CD4-positive, alpha-beta T cell treated with Interleukin-6 for 4 hours (primary cell): ENCODE results near the gene NUBPL.
"Not testable (repeated sequence)": the region's sequence is repeated elsewhere in the genome, so short reads cannot be mapped to it uniquely, and the experiment has no call there.

Experiments used
- DNase-seq: peaks from one replicate; pipeline ENCODE4 v3.0.0-alpha.2; 2020; ENCODE audit warnings: mixed read lengths

The NUBPL gene

GRCh38 chr14:31749275-31749674 is 188.1 kb downstream of the NUBPL start:
- no peak for DNase-seq

- not testable (repeated sequence) for DNase-seq
Observed at GRCh38 chr14:31751047-31751446, 189.8 kb downstream of the NUBPL start.

GRCh38 chr14:31752867-31753661 is 191.9 kb downstream of the NUBPL start:
- no peak for DNase-seq

- DNase-seq, result no peak
Observed at GRCh38 chr14:31758941-31759340, 197.7 kb downstream of the NUBPL start.

GRCh38 chr14:31760277-31760676 is 199.1 kb downstream of the NUBPL start:
- no peak for DNase-seq

DNA sequence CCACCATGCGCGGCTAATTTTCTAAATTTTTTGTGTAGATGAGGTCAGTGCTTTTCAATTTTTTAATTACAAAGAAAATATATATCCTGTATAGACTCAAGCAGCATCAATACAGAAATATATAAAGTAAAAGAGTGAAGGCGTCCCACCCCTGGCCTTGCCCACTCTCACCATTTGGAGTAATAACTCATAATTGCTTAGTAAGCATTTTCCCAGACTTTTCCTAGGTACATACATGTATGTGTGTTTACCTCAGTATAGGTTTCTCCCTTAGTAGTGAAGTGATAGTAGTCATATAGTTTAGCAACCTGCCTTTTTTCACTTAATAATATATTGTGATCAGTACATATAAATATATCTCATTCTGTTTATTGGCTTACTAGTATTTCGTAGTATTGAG is 200.1 kb downstream of the NUBPL start:
- DNase-seq, result no peak

GRCh38 chr14:31763041-31763440 is 201.8 kb downstream of the NUBPL start:
- no peak for DNase-seq

DNA sequence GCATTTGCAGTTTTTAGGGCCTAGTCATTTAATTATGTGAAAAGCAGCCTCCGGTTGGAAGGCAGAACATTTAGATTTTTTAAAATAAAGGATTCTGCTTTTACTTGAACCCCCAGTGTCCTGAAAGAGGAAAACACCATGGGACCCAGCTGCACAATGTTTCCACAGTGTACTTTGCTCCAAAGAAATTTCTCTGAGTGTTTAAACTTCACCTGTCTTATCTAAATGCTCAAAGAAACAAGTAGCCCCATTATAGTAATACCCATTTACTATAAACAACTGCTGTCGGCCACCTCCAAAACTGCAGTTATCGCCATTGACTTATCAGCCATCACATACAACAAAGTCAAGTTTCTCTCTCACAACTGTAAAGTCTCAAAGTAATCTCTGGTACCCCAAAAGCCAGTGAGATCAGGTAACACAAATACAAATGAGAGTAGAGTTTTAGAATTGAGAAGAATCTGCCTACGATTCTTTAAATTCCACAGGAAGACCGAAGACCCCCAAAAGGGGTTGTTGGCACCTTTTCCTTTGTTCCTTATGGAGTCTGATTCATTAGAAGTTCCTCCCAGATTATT is 205.2 kb downstream of the NUBPL start:
- DNase-seq, result no peak

DNA sequence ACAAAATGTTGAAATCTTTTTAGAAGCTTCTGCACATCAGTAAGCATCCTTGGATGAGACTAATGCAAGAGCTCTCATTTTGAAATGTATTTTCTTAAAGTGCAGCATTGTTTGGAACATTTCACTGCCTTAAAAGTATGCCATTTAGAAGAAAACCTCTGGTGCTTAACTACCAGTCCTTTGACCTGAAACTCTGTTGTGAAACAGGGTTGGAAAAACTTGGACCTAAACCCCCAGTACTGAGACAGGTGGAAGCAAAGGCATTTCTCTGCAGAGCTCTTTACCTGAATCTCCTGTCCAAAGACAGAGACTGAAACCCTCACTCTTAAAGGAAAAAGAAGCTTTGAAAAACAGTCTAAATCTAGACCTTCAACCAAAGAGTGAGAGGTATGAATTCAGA is 207.2 kb downstream of the NUBPL start:
- no peak for DNase-seq

DNA sequence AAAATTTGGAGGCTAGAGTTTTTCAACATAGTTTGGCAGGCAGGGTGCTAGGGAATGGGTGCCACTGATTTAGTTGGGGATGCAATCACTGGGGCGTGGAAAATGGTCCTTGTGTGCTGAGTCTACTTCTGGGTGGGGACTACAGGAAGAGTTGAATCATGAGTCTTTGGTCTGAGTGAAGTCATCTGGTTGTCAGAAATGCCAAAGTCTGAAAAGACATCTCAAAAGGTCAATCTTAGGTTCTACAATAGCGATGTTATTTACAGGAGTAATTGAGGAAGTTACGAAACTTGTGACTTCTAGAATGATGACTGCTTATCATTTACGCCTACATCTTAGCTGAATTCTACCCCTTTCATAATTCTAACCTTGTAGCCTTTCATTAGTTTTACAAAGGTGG is 209.1 kb downstream of the NUBPL start:
- DNase-seq, result no peak

- DNase-seq, result no peak
Observed at GRCh38 chr14:31774567-31774966, 213.4 kb downstream of the NUBPL start.

GRCh38 chr14:31777312-31777711 is 216.1 kb downstream of the NUBPL start:
- no peak for DNase-seq

DNA sequence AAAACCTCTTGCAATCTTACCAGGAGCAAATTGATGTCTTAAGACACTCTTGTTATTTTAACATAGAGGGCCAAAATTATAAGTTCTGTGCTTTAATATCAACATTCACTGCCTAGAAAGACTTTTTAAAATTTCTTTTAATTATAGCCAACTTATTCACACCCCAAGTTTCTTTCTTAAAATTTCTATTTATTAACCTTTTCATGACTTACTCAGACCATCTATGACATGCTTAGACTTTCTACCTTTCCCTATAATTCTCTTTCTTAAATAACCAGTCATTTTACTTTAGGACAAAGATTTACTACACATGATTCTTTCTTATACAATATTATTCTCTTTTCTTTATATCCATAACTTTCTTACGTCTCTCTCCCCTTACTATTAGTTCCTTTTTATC is 220.4 kb downstream of the NUBPL start:
- no peak for DNase-seq

GRCh38 chr14:31785574-31785973 is 224.4 kb downstream of the NUBPL start:
- DNase-seq, result no peak

DNA sequence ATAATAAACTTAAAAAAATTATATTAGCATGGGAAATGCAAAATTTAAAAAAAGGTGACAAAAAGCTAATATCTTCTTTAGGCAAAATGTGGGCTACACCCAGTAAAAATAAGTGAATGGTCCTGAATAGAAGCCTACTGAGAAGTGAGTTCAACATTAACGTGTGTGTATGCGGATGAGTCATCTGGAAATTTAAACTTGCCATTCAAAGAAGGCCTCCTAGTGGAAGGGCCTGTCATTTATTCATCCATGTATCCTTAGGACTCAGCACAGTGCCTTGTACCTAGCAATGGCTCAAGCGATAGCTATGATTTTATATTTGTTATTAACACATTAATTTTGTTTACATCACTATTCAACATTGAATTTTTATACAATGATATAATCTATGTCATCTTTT is 226.2 kb downstream of the NUBPL start:
- no peak for DNase-seq

- DNase-seq, result no peak
Observed at GRCh38 chr14:31788340-31788739, 227.1 kb downstream of the NUBPL start.

DNA sequence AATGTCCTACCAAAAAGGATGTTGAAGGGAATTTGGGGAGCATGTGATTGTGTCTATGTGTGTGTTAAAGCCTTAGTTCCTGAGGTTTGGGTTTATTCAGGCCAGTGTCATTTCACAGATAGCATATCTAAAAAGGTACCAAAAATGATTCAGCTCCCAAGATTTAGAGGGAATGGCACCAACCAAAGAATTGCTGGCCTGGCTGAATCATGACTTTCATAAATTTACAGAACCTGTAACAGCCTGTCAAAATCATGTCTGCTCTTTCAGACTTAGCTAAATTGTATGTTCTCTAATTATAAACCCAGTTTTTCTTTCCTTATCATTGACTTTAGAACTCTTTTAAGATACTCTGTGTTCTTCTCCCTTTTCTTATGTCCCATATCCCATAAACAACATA is 231.5 kb downstream of the NUBPL start:
- no peak for DNase-seq

DNA sequence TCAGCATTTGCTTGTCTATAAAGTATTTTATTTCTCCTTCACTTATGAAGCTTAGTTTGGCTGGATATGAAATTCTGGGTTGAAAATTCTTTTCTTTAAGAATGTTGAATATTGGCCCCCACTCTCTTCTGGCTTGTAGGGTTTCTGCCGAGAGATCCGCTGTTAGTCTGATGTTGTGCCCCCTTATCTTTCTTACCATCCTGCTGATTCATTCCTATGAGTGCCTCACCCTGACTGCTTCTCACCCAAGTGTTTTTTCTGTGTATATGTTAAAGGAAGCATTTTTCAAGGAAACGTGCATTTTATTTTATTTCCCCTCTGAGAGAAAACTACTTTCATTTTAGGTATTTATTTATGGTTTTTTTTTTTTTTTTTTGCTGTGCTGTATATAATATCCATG is 236.7 kb downstream of the NUBPL start:
- DNase-seq, result not testable (repeated sequence)

DNA sequence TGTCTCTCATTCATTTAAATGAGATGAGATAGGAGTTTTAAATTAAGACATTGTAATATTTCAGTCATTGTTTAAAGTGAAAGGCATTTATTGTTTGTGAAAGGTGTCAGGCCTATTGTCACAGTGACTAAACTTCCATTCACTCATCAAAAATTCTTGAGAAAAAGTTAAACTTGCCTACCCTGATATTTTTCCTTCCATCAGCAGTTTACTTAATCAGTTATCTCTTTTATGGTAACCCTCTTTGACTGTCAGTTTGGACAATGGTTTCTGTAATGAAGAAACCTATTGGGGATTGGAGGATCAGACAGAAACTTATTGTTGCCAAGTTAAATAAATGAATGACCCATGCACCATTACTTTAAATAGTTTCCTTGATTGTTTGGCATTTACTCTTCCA is 241.6 kb downstream of the NUBPL start:
- no peak for DNase-seq

DNA sequence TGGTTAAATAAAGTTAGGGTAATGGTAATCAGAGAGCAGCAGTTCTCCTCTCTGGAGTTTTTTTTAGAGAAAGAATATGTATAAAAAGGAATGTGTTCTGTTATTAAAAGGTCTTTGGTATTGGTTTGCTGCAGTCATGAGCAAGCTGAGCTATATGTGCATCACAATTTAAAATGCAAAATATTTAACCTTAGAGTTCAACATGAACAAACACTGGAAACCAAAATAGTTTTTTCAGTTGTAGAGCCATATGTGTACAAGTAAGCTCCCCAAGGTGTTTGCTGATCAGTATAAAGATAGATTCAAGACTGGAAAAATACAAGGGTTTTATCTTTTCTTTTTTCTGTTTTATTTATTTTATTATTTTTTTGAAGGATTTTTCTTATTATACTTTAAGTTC is 245.0 kb downstream of the NUBPL start:
- no peak for DNase-seq

DNA sequence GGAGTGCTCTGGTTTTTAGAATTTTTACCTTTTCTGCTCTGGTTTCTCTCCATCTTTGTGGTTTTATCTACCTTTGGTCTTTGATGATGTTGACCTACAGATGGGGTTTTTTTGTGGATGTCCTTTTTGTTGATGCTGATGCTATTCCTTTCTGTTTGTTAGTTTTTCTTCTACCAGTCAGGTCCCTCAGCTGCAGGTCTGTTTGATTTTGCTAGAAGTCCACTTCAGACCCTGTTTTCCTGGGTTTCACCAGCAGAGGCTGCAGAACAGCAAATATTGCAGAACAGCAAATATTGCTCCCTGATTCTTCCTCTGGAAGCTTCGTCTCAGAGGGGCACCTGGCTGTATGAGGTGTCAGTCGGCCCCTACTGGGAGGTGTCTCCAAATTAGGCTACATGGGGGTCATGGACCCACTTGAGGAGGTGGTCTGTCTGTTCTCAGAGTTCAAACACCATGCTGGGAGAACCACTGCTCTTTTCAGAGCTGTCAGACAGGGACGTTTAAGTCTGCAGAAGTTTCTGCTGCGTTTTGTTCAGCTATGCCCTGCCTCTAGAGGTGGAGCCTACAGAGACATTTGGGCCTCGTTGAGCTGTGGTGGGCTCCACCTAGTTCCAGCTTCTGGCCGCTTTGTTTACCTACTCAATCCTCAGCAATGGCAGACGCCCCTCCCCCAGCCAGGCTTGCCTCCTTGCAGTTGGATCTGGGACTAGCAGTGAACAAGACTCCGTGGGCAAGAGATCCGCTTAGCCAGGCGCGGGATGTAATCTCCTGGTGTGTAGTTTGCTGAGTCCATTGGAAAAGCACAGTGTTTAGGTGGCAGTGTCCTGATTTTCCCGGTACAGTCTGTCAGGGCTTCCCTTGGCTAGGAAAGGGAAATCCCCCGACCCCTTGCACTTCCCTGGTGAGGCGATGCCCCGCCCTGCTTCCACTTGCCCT is 250.8 kb downstream of the NUBPL start:
- DNase-seq, result not testable (repeated sequence)

GRCh38 chr14:31813724-31814490 is 252.7 kb downstream of the NUBPL start:
- not testable (repeated sequence) for DNase-seq

DNA sequence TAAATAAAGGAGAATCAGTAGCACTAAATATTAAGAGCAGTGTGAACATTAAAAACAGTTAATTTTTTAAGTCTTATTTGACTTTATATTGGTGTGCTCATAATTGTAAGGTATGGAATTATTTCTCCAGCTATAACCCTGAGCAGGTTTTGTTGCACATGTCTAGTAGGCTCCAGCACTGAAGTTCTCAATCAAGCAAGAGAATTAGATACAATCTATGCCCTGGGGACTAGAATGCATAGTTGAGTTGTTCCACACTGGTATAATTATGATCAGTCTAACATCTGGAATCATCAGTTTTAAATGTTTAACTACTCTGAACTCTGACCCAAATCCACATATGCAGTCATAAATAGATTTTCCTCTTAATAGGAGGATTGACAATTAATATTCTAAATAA is 258.1 kb downstream of the NUBPL start:
- DNase-seq, result no peak
